Heart left ventricle (tissue), 16 donors: ENCODE data around the gene PLPP1. TPM values are rescaled to one million over a fixed set of nuclear protein-coding genes. Genes with fewer than 3 reads are reported as not detected.

Experiments used
- ATAC-seq, 4 donors: fragments of 200-7000 bp; cut with Tn5 transposase; one replicate each; pipeline ENCODE4 v1.9.1; 2020 to 2022; ENCODE audit warnings: moderate library complexity in 4 of 4, mild to moderate bottlenecking in 3 of 4, moderate number of reproducible peaks in 1 of 4
- DNase-seq, 5 donors: peaks; one replicate each; pipeline ENCODE4 v3.0.0-alpha.2; 2020
- H3K27ac ChIP-seq, 12 donors: fragments of 200-600 bp; sonication (generic) in 4 of 12; one replicate each; pipeline versions ENCODE4 v1.5.0 to v1.8.0; 2016 to 2022; ENCODE audit warnings: mild to moderate bottlenecking in 2 of 12
- H3K27me3 ChIP-seq, 9 donors: fragments of 200-600 bp; sonication (generic) in 2 of 9; one replicate each; pipeline versions ENCODE4 v1.5.1 to v1.8.0; 2016 to 2022; ENCODE audit warnings: mild to moderate bottlenecking in 3 of 9
- H3K36me3 ChIP-seq, 9 donors: fragments of 200-600 bp; sonication (generic) in 2 of 9; one replicate each; pipeline versions ENCODE4 v1.5.0 to v1.8.0; 2018 to 2022; ENCODE audit warnings: mild to moderate bottlenecking in 2 of 9
- H3K4me1 ChIP-seq, 12 donors: fragments of 200-600 bp; sonication (generic) in 4 of 12; one replicate each; pipeline versions ENCODE4 v1.5.0 to v1.8.0; 2016 to 2022; ENCODE audit warnings: mild to moderate bottlenecking in 3 of 12
- H3K4me3 ChIP-seq, 12 donors: fragments of 200-600 bp; sonication (generic) in 4 of 12; one replicate each; pipeline versions ENCODE4 v1.5.0 to v1.8.0; 2017 to 2022; ENCODE audit warnings: mild to moderate bottlenecking in 9 of 12, moderate library complexity in 4 of 12
- H3K9me3 ChIP-seq, 12 donors: fragments of 200-600 bp; sonication (generic) in 4 of 12; one replicate each; pipeline versions ENCODE4 v1.5.0 to v1.8.0; 2016 to 2022; ENCODE audit warnings: mild to moderate bottlenecking in 1 of 12
- POLR2A ChIP-seq, 2 donors: fragments of 450-650 bp; IDR thresholded peaks; one replicate each; pipeline ENCODE4 v1.6.1; 2017; ENCODE audit warnings: antibody characterized with exemption in 2 of 2, mild to moderate bottlenecking in 2 of 2, moderate library complexity in 2 of 2
- WGBS, 4 donors: extraction: QIAGEN DNeasy Blood & Tissue Kit in 2 of 4; methylation state at CpG; one replicate each; pipeline versions ENCODE4 v1.1.5 to v1.1.7; 2013 to 2018; 5-methylcytosine and 5-hydroxymethylcytosine counted together
- intact Hi-C, 10 donors: fragments of 100-400 bp; cut with DNase I; formaldehyde crosslinking; loops; one replicate each; pipeline versions ENCODE4 v1.11.1 to v1.14.2; 2022
- polyA plus RNA-seq, 2 donors: library from polyadenylated mRNA; stranded (reverse); fragments of 200-250 nt; gene quantifications; one replicate each; pipeline ENCODE4 v1.2.3, GENCODE V29; 2013
- total RNA-seq, 9 donors: library from RNA; depleted of rRNA in 2 of 9; stranded (reverse); fragments of >200 nt in 2 of 9; fragmentation: NEBNext Ultra II Directional in 3 of 9; extraction: Animal tissue kit (Norgen Biotek cat#: 25700) in 3 of 9; gene quantifications; one replicate each; pipeline versions ENCODE4 v1.1.0 to v1.2.4, GENCODE V29; 2016 to 2023
- TF ChIP-seq, protein P1 (sequence below), 12 donors: fragments of 200-600 bp; sonication (generic) in 4 of 12; IDR thresholded peaks; one replicate each; pipeline versions ENCODE4 v1.5.0 to v1.8.0; 2018 to 2022; ENCODE audit warnings: antibody characterized with exemption in 12 of 12, mild to moderate bottlenecking in 5 of 12
- donor health status: ischemic (EF 13 %, LVEDD 7.1; RV severe dilation, severe dysfunction).
- donor health status: healthy with polysubstance abuse.
- donor health status: DM: no; HTN: yes; CAD: no.
- donor health status: DM: no; HTN: no; CAD: no.
- donor health status: ischemic (EF 25% LVEDD 6.9; RV normal size, moderate dysfunction).
- donor health status: ischemic (EF 25% LVEDD 5.7; RV mildly dilated, moderate dysfunction).
- donor health status: healthy.
- donor health status: DM: yes; HTN: yes; CAD: no.
- donor health status: ischemic (EF 35%, LVEDD 5.7; RV mildly dilated, moderate dysfunction).
- donor health status: nonischemic (EF 11% LVEDD 7.7; RV severe dilation, severe dysfunction).
- donor health status: DM: yes; HTN: yes; CAD: no.
- donor health status: PGD.
- donor health status: ischemic (EF 29% LVEDD 5.4; RV normal size, mild dysfunction).
- donor health status: nonischemic (EF 23%, LVEDD 6.1; RV moderate dilation, normal function).

PLPP1 gene
- total and polyA plus RNA-seq, 11 donors = 64.9 to 223 (median 81.5) TPM

GRCh38 chr5:55437452-55437851, 97.3 kb downstream of the PLPP1 start:
- TF ChIP-seq, protein P1, sequence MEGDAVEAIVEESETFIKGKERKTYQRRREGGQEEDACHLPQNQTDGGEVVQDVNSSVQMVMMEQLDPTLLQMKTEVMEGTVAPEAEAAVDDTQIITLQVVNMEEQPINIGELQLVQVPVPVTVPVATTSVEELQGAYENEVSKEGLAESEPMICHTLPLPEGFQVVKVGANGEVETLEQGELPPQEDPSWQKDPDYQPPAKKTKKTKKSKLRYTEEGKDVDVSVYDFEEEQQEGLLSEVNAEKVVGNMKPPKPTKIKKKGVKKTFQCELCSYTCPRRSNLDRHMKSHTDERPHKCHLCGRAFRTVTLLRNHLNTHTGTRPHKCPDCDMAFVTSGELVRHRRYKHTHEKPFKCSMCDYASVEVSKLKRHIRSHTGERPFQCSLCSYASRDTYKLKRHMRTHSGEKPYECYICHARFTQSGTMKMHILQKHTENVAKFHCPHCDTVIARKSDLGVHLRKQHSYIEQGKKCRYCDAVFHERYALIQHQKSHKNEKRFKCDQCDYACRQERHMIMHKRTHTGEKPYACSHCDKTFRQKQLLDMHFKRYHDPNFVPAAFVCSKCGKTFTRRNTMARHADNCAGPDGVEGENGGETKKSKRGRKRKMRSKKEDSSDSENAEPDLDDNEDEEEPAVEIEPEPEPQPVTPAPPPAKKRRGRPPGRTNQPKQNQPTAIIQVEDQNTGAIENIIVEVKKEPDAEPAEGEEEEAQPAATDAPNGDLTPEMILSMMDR (IDR thresholded peaks at IDR 0.05) = no peak
- no peak for TF ChIP-seq POLR2A (IDR thresholded peaks at IDR 0.05)
- WGBS, 4 donors = 52 to 67% (median 60%) methylated on average over 1 of the region's 1 CpG
- Histone ChIP-seq H3K4me1 (peaks cover 2 to 60% (median 47%) of the 10 kb centered on the region in 12 donors), H3K36me3 (peaks cover 0 to 38% (median 23%) of the 10 kb centered on the region in 9 donors), H3K27me3 (no peaks in the 10 kb centered on the region), H3K27ac (peak overlapping the region; percentile 45 to 89 (median 82)), H3K4me3 (no peak overlapping the region), H3K9me3 (no peaks in the 10 kb centered on the region)
- no peak for DNase-seq
- ATAC-seq = no peak
- intact Hi-C loops = loop anchor here in 4 of 10 donors (5.0 to 10.0 kb wide), 3 partner anchors 95 to 415 kb away; partner anchors contain the start of genes PLPP1 (in 3 of the 4) and IL31RA (in 1 of the 4)

GRCh38 chr5:55432549-55432948, 102.2 kb downstream of the PLPP1 start:
- no peak for ATAC-seq
- H3K4me1 ChIP-seq = peaks cover 0 to 39% (median 26%) of the 10 kb centered on the region in 12 donors
- no peak for DNase-seq
- H3K36me3 ChIP-seq = peaks cover 0 to 50% (median 16%) of the 10 kb centered on the region in 9 donors
- TF ChIP-seq, protein P1 (IDR thresholded peaks at IDR 0.05) = no peak
- TF ChIP-seq POLR2A (IDR thresholded peaks at IDR 0.05) = no peak
- H3K4me3 ChIP-seq = no peak overlapping the region
- no peaks in the 10 kb centered on the region for H3K9me3 ChIP-seq
- intact Hi-C loops = loop anchor here in 2 of 10 donors (5.0 to 10.0 kb wide), 2 partner anchors 100 to 102 kb away; partner anchors contain the start of gene PLPP1 (in 2 of the 2)
- no peak overlapping the region for H3K27ac ChIP-seq
- no peaks in the 10 kb centered on the region for H3K27me3 ChIP-seq
- WGBS, 4 donors = 93 to 99% (median 96%) methylated on average over 4 of the region's 4 CpGs

DNA sequence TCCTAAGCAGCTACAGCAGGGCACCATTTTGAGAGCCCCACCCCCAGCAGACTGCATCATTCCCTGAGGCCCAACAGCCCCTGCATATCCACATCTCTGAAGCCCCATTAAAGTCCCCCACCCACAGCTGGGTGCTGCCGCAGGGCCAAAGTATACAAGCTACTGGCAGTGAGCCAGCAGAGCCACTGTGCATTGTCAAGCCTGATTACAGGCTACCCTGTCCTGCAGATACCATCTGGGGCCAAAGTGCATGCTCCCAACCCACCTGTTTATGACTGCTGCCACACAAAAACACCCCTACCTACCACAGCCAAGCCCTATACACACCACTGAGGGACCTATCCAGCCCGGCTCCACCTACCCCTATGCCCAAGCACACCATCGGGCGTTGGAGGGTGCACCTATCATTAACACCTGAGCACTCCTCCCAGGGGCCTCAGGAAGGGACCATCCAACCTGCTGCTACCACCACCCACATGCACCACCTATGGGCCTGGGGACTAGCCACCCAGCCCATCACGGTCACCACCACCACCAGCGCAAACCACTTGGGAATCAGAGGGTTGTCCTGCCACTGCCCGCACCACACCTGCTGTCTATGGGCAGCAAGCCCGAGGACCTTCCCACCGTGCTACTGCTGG, 105.0 kb downstream of the PLPP1 start:
- 90 to 98% (median 90%) methylated on average over 8 to 9 of the region's 9 CpGs for WGBS, 4 donors
- ATAC-seq = peak in 3 of 4 donors; percentile 4 to 35 (median 19)
- peak in 1 of 5 donors; percentile 51 for DNase-seq
- Histone ChIP-seq H3K36me3 (peaks cover 0 to 54% (median 32%) of the 10 kb centered on the region in 9 donors), H3K4me1 (peaks cover 0 to 38% (median 24%) of the 10 kb centered on the region in 12 donors), H3K27ac (peak overlapping the region in 2 of 12 donors; percentile 6 to 15), H3K27me3 (no peaks in the 10 kb centered on the region), H3K9me3 (no peaks in the 10 kb centered on the region), H3K4me3 (no peak overlapping the region)
- intact Hi-C loops = loop anchor here in 4 of 10 donors (5.0 to 10.0 kb wide), 4 partner anchors 95 to 175 kb away; partner anchors contain the start of gene PLPP1 (in 2 of the 4)
- TF ChIP-seq POLR2A (IDR thresholded peaks at IDR 0.05) = no peak
- TF ChIP-seq, protein P1 (IDR thresholded peaks at IDR 0.05) = no peak

DNA sequence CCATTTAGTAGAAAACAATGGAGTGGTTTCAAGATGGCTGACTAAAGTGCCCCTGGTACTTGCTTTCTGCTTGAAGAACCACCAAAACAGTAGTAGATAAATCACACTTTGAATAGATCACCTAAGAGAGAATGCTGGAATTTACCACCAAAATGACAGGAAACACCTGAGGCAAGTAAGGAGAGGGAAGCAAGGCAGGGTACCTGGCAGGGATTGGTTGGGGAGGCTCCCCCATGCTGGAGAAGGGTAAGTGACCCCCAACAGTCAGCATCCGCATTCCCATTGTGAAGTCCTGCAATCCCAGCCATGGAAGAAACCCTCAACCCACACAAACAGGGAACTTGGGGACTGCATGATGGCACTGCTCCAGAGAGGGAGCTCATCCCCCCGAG, 105.5 kb downstream of the PLPP1 start:
- ATAC-seq = no peak
- Histone ChIP-seq H3K27ac (peak overlapping the region in 2 of 12 donors; percentile 6 to 15), H3K27me3 (no peaks in the 10 kb centered on the region), H3K9me3 (no peaks in the 10 kb centered on the region), H3K4me3 (no peak overlapping the region), H3K36me3 (peaks cover 0 to 59% (median 37%) of the 10 kb centered on the region in 9 donors), H3K4me1 (peaks cover 0 to 38% (median 24%) of the 10 kb centered on the region in 12 donors)
- no peak for DNase-seq
- WGBS, 4 donors = 49 to 78% (median 50%) methylated on average over 1 to 2 of the region's 2 CpGs
- no peak for TF ChIP-seq POLR2A (IDR thresholded peaks at IDR 0.05)
- TF ChIP-seq, protein P1 (IDR thresholded peaks at IDR 0.05) = no peak
- intact Hi-C loops = loop anchor here in 2 of 10 donors (10.0 kb wide), 2 partner anchors 96 to 176 kb away; no protein-coding TSS in a partner anchor
